ENCODE data around the gene CLIC6.

- no peak for TF ChIP-seq CTCF (conservative IDR thresholded peaks at IDR 0.05 in 1 of 2, IDR thresholded peaks at IDR 0.05 in 1 of 2; ENCODE audit: extremely low read depth in 1 of 2, insufficient read depth in 1 of 2, low read depth in 1 of 2, low read length in 2 of 2)
- TF ChIP-seq EZH2 (IDR thresholded peaks at IDR 0.05; ENCODE audit: borderline replicate concordance, low read length), result no peak
Measured at GRCh38 chr21:34696121-34696520, 27.3 kb downstream of the CLIC6 start.
